ENCODE data around the gene GK2.

Gene GK2

DNA sequence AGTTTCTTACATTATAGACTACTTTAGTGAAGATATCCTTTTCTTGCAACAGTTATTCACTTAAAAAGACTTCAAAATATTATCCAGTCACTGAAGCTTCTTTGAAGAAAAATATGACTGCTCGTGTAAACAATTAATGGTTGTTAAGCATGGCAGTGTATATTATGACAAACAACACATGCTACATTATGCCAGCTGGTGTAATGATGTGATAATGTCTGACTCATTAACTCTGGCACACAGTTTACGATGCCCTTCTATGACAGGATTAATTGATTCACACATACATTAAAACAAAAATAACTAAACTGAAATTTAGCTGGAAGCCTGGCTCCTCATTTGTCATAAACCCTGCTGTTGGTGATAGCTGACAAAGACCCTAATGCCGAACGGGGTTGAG, 22.4 kb downstream of the GK2 start:
- no peaks in the 10 kb centered on the region for H3K9me3 ChIP-seq (ENCODE audit: insufficient read depth, low read depth, low read length)
- no peak overlapping the region for H3K4me3 ChIP-seq (ENCODE audit: low read length)
- H3K27ac ChIP-seq (ENCODE audit: low read depth, low read length) = no peak overlapping the region
- H3K27me3 ChIP-seq (ENCODE audit: insufficient read depth, low read length) = no peaks in the 10 kb centered on the region
- 86% methylated on average over 4 of the region's 4 CpGs for WGBS
- no peak overlapping the region for H3K9ac ChIP-seq (ENCODE audit: low read depth, low read length)
- no peaks in the 10 kb centered on the region for H3K36me3 ChIP-seq (ENCODE audit: insufficient read depth, low read length)
- no peaks in the 10 kb centered on the region for H3K4me1 ChIP-seq (ENCODE audit: insufficient read depth, low read length)

DNA sequence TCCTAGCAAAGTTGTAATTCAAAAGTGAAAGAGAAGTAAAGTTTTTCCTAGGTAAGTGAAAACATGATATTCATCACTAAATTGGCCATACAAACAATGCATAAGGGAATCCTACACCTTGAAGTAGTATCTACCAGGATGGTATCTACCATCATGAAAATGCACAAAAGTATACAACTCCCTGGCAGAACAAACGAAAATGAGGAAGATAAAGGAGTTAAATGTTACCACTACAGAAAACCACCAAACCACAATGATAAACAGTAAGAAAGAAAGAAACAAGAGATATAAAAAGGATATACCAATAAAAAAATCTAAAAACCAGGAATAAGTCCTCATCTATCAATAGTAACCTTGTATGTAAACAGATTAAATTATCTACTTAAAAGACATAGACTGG, 26.9 kb downstream of the GK2 start:
- Histone ChIP-seq H3K4me3 (ENCODE audit: low read length) (no peak overlapping the region), H3K4me1 (ENCODE audit: insufficient read depth, low read length) (no peaks in the 10 kb centered on the region), H3K9me3 (ENCODE audit: insufficient read depth, low read depth, low read length) (no peaks in the 10 kb centered on the region), H3K27ac (ENCODE audit: low read depth, low read length) (no peak overlapping the region), H3K9ac (ENCODE audit: low read depth, low read length) (no peak overlapping the region), H3K27me3 (ENCODE audit: insufficient read depth, low read length) (no peaks in the 10 kb centered on the region), H3K36me3 (ENCODE audit: insufficient read depth, low read length) (no peaks in the 10 kb centered on the region)
- no CpG with 5 or more reads among the region's 1 CpG for WGBS

DNA sequence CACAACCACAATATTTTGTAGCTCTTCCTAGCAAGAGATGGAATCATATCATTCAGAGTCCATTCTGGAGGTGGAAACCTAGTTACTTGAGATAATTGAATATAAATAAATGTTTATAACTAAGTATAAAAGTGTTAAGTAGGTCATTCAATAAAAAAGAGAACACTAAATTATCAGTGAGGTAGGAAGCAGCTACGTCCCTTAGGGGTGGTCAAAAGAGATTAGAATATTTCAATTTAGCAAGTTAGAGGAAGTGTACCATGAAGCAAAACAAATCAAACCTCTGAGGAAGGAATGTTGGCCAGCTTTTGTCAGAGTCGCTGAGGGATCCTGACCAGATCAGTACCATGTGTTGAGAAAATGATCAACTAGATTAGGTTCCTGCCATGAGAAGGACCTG, 38.0 kb downstream of the GK2 start:
- 92% methylated on average over 2 of the region's 2 CpGs for WGBS
- Histone ChIP-seq H3K9me3 (ENCODE audit: insufficient read depth, low read depth, low read length) (no peaks in the 10 kb centered on the region), H3K27ac (ENCODE audit: low read depth, low read length) (no peak overlapping the region), H3K4me3 (ENCODE audit: low read length) (no peak overlapping the region), H3K27me3 (ENCODE audit: insufficient read depth, low read length) (no peaks in the 10 kb centered on the region), H3K4me1 (ENCODE audit: insufficient read depth, low read length) (no peaks in the 10 kb centered on the region), H3K9ac (ENCODE audit: low read depth, low read length) (no peak overlapping the region), H3K36me3 (ENCODE audit: insufficient read depth, low read length) (no peaks in the 10 kb centered on the region)

GRCh38 chr4:79367096-79367495, 40.9 kb downstream of the GK2 start:
- H3K27ac ChIP-seq (ENCODE audit: low read depth, low read length) = no peak overlapping the region
- no peaks in the 10 kb centered on the region for H3K36me3 ChIP-seq (ENCODE audit: insufficient read depth, low read length)
- no peak overlapping the region for H3K4me3 ChIP-seq (ENCODE audit: low read length)
- WGBS = no CpG with 5 or more reads among the region's 2 CpGs
- no peaks in the 10 kb centered on the region for H3K4me1 ChIP-seq (ENCODE audit: insufficient read depth, low read length)
- H3K9ac ChIP-seq (ENCODE audit: low read depth, low read length) = no peak overlapping the region
- H3K9me3 ChIP-seq (ENCODE audit: insufficient read depth, low read depth, low read length) = no peaks in the 10 kb centered on the region
- no peaks in the 10 kb centered on the region for H3K27me3 ChIP-seq (ENCODE audit: insufficient read depth, low read length)

DNA sequence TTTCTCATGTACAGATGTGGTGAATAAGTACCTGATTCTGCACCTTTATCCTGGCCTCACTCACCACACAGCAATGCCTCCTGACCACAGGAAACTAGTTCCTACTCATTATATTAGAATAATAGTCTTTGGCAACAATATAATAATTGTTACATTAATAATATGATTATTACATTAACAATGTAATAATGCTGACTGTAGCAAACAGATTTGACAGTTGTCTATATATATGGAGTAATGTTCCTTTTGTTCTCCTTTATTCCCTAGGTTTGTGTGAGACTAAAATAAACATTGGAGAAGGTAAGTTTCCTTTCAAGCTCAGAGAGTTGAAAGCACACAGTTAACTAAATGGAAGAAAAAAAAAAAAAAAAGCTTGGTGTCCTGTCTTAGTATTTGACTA, 41.6 kb downstream of the GK2 start:
- Histone ChIP-seq H3K9ac (ENCODE audit: low read depth, low read length) (no peak overlapping the region), H3K36me3 (ENCODE audit: insufficient read depth, low read length) (no peaks in the 10 kb centered on the region), H3K9me3 (ENCODE audit: insufficient read depth, low read depth, low read length) (no peaks in the 10 kb centered on the region), H3K27me3 (ENCODE audit: insufficient read depth, low read length) (no peaks in the 10 kb centered on the region), H3K27ac (ENCODE audit: low read depth, low read length) (no peak overlapping the region), H3K4me3 (ENCODE audit: low read length) (no peak overlapping the region), H3K4me1 (ENCODE audit: insufficient read depth, low read length) (no peaks in the 10 kb centered on the region)

GRCh38 chr4:79364061-79364460, 44.0 kb downstream of the GK2 start:
- Histone ChIP-seq H3K4me3 (ENCODE audit: low read length) (no peak overlapping the region), H3K36me3 (ENCODE audit: insufficient read depth, low read length) (no peaks in the 10 kb centered on the region), H3K9ac (ENCODE audit: low read depth, low read length) (no peak overlapping the region), H3K9me3 (ENCODE audit: insufficient read depth, low read depth, low read length) (no peaks in the 10 kb centered on the region), H3K27ac (ENCODE audit: low read depth, low read length) (no peak overlapping the region), H3K27me3 (ENCODE audit: insufficient read depth, low read length) (no peaks in the 10 kb centered on the region), H3K4me1 (ENCODE audit: insufficient read depth, low read length) (no peaks in the 10 kb centered on the region)
- 91% methylated on average over 5 of the region's 6 CpGs for WGBS

DNA sequence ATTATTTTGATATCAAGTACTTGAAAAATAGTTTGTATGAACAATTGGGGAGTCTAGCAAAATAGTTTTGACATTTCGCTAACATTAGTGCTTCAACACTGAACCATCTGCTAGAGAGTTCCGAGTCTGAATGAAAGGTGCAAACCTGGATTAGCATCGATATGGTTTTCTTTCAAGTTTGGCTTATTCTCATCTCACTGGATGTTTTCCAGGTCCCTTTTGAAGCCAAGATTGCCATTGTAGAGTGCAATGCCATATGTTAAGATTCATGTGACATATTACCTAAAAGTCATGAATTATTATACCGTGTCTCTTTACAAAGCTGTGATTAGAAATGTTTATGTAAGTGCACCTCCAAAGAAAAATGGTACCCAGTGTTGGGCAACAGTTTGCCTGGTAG, 45.4 kb downstream of the GK2 start:
- Histone ChIP-seq H3K9me3 (ENCODE audit: insufficient read depth, low read depth, low read length) (no peaks in the 10 kb centered on the region), H3K36me3 (ENCODE audit: insufficient read depth, low read length) (no peaks in the 10 kb centered on the region), H3K27me3 (ENCODE audit: insufficient read depth, low read length) (no peaks in the 10 kb centered on the region), H3K27ac (ENCODE audit: low read depth, low read length) (no peak overlapping the region), H3K4me3 (ENCODE audit: low read length) (no peak overlapping the region), H3K4me1 (ENCODE audit: insufficient read depth, low read length) (no peaks in the 10 kb centered on the region), H3K9ac (ENCODE audit: low read depth, low read length) (no peak overlapping the region)
- 95% methylated on average over 4 of the region's 4 CpGs for WGBS

GRCh38 chr4:79360006-79360405, 48.0 kb downstream of the GK2 start:
- H3K9me3 ChIP-seq (ENCODE audit: insufficient read depth, low read depth, low read length) = no peaks in the 10 kb centered on the region
- H3K27me3 ChIP-seq (ENCODE audit: insufficient read depth, low read length) = no peaks in the 10 kb centered on the region
- H3K9ac ChIP-seq (ENCODE audit: low read depth, low read length) = no peak overlapping the region
- no peaks in the 10 kb centered on the region for H3K4me1 ChIP-seq (ENCODE audit: insufficient read depth, low read length)
- H3K4me3 ChIP-seq (ENCODE audit: low read length) = no peak overlapping the region
- H3K27ac ChIP-seq (ENCODE audit: low read depth, low read length) = no peak overlapping the region
- no peaks in the 10 kb centered on the region for H3K36me3 ChIP-seq (ENCODE audit: insufficient read depth, low read length)

DNA sequence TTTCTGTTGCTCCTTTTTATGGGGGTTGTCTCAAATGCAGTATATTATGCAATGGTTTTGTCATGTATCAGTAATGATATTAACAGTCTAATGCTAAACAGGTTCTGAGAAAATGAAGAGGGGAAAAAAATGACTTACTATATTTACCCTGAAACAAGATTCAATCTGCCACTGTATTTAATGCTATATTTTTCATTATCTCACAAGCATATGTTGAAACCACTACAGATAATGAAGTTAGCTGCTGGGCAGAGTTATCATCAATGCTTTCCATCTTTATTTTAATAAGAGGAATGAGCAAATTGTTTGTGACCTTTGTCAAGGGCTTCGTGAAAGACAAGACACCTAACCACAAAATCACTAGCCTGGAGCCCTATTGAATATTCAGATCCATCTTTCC, 49.6 kb downstream of the GK2 start:
- H3K27ac ChIP-seq (ENCODE audit: low read depth, low read length) = no peak overlapping the region
- H3K9me3 ChIP-seq (ENCODE audit: insufficient read depth, low read depth, low read length) = no peaks in the 10 kb centered on the region
- H3K4me1 ChIP-seq (ENCODE audit: insufficient read depth, low read length) = no peaks in the 10 kb centered on the region
- H3K4me3 ChIP-seq (ENCODE audit: low read length) = no peak overlapping the region
- H3K9ac ChIP-seq (ENCODE audit: low read depth, low read length) = no peak overlapping the region
- no peaks in the 10 kb centered on the region for H3K36me3 ChIP-seq (ENCODE audit: insufficient read depth, low read length)
- 80% methylated on average over 1 of the region's 1 CpG for WGBS
- H3K27me3 ChIP-seq (ENCODE audit: insufficient read depth, low read length) = no peaks in the 10 kb centered on the region

DNA sequence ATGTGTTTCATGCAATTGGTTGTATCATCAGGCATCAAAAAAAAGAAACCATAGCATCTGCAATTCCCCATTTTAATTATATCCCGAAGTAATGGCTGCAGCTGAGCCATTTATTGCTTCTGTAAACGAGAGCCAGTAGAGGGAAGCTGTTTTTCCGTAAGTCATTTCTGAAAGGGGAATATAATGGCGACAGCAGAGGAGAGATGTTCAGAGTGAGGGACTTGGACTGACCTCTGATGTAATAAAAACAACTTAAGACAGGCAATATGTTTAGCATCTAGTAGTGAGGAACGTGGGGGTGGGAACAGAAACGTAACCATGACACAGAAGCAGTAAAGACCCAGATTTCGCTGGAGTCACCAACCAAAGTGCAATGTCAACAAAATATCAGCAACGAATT, 50.7 kb downstream of the GK2 start:
- H3K4me1 ChIP-seq (ENCODE audit: insufficient read depth, low read length) = no peaks in the 10 kb centered on the region
- no peaks in the 10 kb centered on the region for H3K9me3 ChIP-seq (ENCODE audit: insufficient read depth, low read depth, low read length)
- H3K36me3 ChIP-seq (ENCODE audit: insufficient read depth, low read length) = no peaks in the 10 kb centered on the region
- WGBS = 95% methylated on average over 7 of the region's 8 CpGs
- H3K4me3 ChIP-seq (ENCODE audit: low read length) = no peak overlapping the region
- H3K27ac ChIP-seq (ENCODE audit: low read depth, low read length) = no peak overlapping the region
- H3K27me3 ChIP-seq (ENCODE audit: insufficient read depth, low read length) = no peaks in the 10 kb centered on the region
- H3K9ac ChIP-seq (ENCODE audit: low read depth, low read length) = no peak overlapping the region

Measured in HUES64 (cell line).